SH-SY5Y (cell line): ENCODE data around the gene BTBD9.

ENCODE experiments used
- GATA2 ChIP-seq: IDR thresholded peaks from 2 replicates; pipeline ENCODE4 v1.6.1; 2011; ENCODE audit warnings: mild to moderate bottlenecking, low read depth, low read length
- GATA3 ChIP-seq: IDR thresholded peaks from 2 replicates; pipeline ENCODE4 v1.6.1; 2011; ENCODE audit warnings: low read depth, mild to moderate bottlenecking, low read length, moderate library complexity

GRCh38 chr6:38319256-38320212, 320.2 kb downstream of the BTBD9 start:
- TF ChIP-seq GATA2 (no peak), GATA3 (no peak)
